Measurements from ENCODE around the gene STIM2. TPM values are rescaled to one million over a fixed set of nuclear protein-coding genes. Genes with fewer than 3 reads are reported as not detected.

The STIM2 gene
- total and polyA plus RNA-seq, 2 donors (not counting 3 experiments of a cell fraction or from before 2014, with no cell fraction given) = 21.0 to 21.2 TPM

- DNase-seq (ENCODE audit: low read depth, low spot score) = no peak
- no peaks in the 10 kb centered on the region for H4K20me1 ChIP-seq (replicated peaks; ENCODE audit: control insufficient read depth, extremely low read depth, insufficient read depth, low read length)
- no peak overlapping the region for H3K9ac ChIP-seq (replicated peaks; ENCODE audit: extremely low read depth, insufficient read depth, low read length)
- no peak overlapping the region for H3K27ac ChIP-seq (ENCODE audit: insufficient read depth, low read depth, low read length)
- no peaks in the 10 kb centered on the region for H3K9me3 ChIP-seq (replicated peaks; ENCODE audit: control insufficient read depth, insufficient read depth, low read length)
- H3K4me2 ChIP-seq (ENCODE audit: insufficient read depth, low read length) = no peak overlapping the region
- no peaks in the 10 kb centered on the region for H3K27me3 ChIP-seq (ENCODE audit: control insufficient read depth in 2 of 2, insufficient read depth in 2 of 2, low read length in 2 of 2)
- H2AFZ ChIP-seq (ENCODE audit: low read depth, low read length) = no peak overlapping the region
- no peak for FAIRE-seq
- H3K9me1 ChIP-seq (replicated peaks; ENCODE audit: control insufficient read depth, extremely low read depth, insufficient read depth, low read length) = no peaks in the 10 kb centered on the region
- no peaks in the 10 kb centered on the region for H3K79me2 ChIP-seq (ENCODE audit: control insufficient read depth, insufficient read depth, low read length)
- H3K36me3 ChIP-seq (ENCODE audit: control insufficient read depth in 2 of 2, extremely low read depth in 1 of 2, insufficient read depth in 2 of 2, low read length in 2 of 2) = no peaks in the 10 kb centered on the region
- H3K4me3 ChIP-seq (replicated peaks in 1 of 3; ENCODE audit: insufficient read depth in 1 of 3, low read depth in 1 of 3, low read length in 3 of 3) = no peak overlapping the region
- ChIA-PET POLR2A (no interaction called here), CTCF (interaction anchor here (0.9 to 1.6 kb wide), 5 partner anchors 9 to 1013 kb away, joined by 3 to 4 read pairs (median 3); partner anchors contain the start of gene STIM2)
- TF ChIP-seq, protein P1, sequence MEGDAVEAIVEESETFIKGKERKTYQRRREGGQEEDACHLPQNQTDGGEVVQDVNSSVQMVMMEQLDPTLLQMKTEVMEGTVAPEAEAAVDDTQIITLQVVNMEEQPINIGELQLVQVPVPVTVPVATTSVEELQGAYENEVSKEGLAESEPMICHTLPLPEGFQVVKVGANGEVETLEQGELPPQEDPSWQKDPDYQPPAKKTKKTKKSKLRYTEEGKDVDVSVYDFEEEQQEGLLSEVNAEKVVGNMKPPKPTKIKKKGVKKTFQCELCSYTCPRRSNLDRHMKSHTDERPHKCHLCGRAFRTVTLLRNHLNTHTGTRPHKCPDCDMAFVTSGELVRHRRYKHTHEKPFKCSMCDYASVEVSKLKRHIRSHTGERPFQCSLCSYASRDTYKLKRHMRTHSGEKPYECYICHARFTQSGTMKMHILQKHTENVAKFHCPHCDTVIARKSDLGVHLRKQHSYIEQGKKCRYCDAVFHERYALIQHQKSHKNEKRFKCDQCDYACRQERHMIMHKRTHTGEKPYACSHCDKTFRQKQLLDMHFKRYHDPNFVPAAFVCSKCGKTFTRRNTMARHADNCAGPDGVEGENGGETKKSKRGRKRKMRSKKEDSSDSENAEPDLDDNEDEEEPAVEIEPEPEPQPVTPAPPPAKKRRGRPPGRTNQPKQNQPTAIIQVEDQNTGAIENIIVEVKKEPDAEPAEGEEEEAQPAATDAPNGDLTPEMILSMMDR (IDR thresholded peaks at IDR 0.05; ENCODE audit: extremely low read depth in 1 of 2, insufficient read depth in 1 of 2, low read depth in 1 of 2, low read length in 2 of 2) = no peak
- TF ChIP-seq JUN (IDR thresholded peaks at IDR 0.05; ENCODE audit: borderline replicate concordance, insufficient read depth, insufficient read length, low read depth) (no peak), FOS (IDR thresholded peaks at IDR 0.05; ENCODE audit: borderline replicate concordance, insufficient read depth, low read length) (no peak), MYC (IDR thresholded peaks at IDR 0.05; ENCODE audit: low read depth, low read length) (no peak), EZH2 (IDR thresholded peaks at IDR 0.05; ENCODE audit: borderline replicate concordance, low read depth, low read length, severe bottlenecking) (no peak), POLR2A (IDR thresholded peaks at IDR 0.05; ENCODE audit: low read depth, low read length) (no peak), GATA2 (IDR thresholded peaks at IDR 0.05; ENCODE audit: insufficient read depth, insufficient read length, low read depth, low read length) (no peak), POLR2AphosphoS5 (IDR thresholded peaks at IDR 0.05; ENCODE audit: insufficient read depth, low read depth, low read length) (no peak)
- TF ChIP-seq, protein P2, sequence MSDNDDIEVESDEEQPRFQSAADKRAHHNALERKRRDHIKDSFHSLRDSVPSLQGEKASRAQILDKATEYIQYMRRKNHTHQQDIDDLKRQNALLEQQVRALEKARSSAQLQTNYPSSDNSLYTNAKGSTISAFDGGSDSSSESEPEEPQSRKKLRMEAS (IDR thresholded peaks at IDR 0.05; ENCODE audit: insufficient read depth, insufficient read length) = no peak
- intact Hi-C loops (cut with micrococcal nuclease) = no loop called here
- BruUV-seq (replicated peaks) = no TSS peak
- dilution Hi-C loops (cut with MboI; ENCODE audit: extremely low pct_ligation_motif_present, low sequenced_read_pairs) = no loop called here
- H3K4me1 ChIP-seq (ENCODE audit: control insufficient read depth, extremely low read depth, insufficient read depth, low read length) = peaks cover 5% of the 10 kb centered on the region
Measured at GRCh38 chr4:27000122-27000521, 139.5 kb downstream of the STIM2 start.

Measured in endothelial cell of umbilical vein (primary cell).